Endothelial cell of umbilical vein (primary cell): Measurements from ENCODE around the gene ST6GALNAC3. TPM values are rescaled to one million over a fixed set of nuclear protein-coding genes. Genes with fewer than 3 reads are reported as not detected.

Source experiments
- BruUV-seq: library from RNA; stranded (reverse); fragments of 400-500 nt; replicated peaks from 2 replicates; lab custom pipeline; 2021; lab: Mats Ljungman, UMichigan
- CTCF ChIA-PET: fragments of 300-600, 350-600 bp; sonication (Branson Sonifier 250); formaldehyde crosslinking; loops from one replicate; lab custom pipeline; 2021; ENCODE audit warnings: antibody characterized with exemption, inconsistent platforms; lab: Charles Lee
- POLR2A ChIA-PET: fragments of 300-600, 350-600 bp; sonication (Branson Sonifier 250); formaldehyde crosslinking; loops from one replicate; lab custom pipeline; 2021; ENCODE audit warnings: antibody characterized with exemption, inconsistent platforms; lab: Charles Lee
- DNase-seq: peaks from one replicate; pipeline ENCODE4 v3.0.0-alpha.2; 2011; ENCODE audit warnings: low read depth, low spot score
- FAIRE-seq: peaks from 2 replicates; lab custom pipeline; 2011; peaks lifted over from hg19 to GRCh38; lab: Jason Lieb, UNC
- H2AFZ ChIP-seq: 2 replicates; pipeline ENCODE4 v1.6.0; 2012; ENCODE audit warnings: low read depth, low read length, control low read depth, inconsistent platforms
- H3K27ac ChIP-seq: 2 replicates; pipeline ENCODE4 v1.5.1; 2011; ENCODE audit warnings: low read depth, mild to moderate bottlenecking, control low read depth, low read length, moderate library complexity; ENCODE audit not compliant: insufficient read depth
- H3K27me3 ChIP-seq, 2 experiments: 2 replicates each; pipeline versions ENCODE4 v1.6.0 to v1.6.1; 2011; ENCODE audit warnings: low read length in 2 of 2, mixed read lengths in 1 of 2; ENCODE audit not compliant: control insufficient read depth in 2 of 2, insufficient read depth in 2 of 2
- H3K36me3 ChIP-seq, 2 experiments: 2 replicates in 1 of 2; 3 replicates in 1 of 2; pipeline ENCODE4 v1.5.1; 2011; ENCODE audit warnings: low read length in 2 of 2, mild to moderate bottlenecking in 1 of 2, moderate library complexity in 1 of 2; ENCODE audit not compliant: control insufficient read depth in 2 of 2, insufficient read depth in 2 of 2; ENCODE audit errors: extremely low read depth in 1 of 2
- H3K4me1 ChIP-seq: 3 replicates; pipeline ENCODE4 v1.5.1; 2011; ENCODE audit warnings: mild to moderate bottlenecking, low read length; ENCODE audit not compliant: control insufficient read depth, insufficient read depth; ENCODE audit errors: extremely low read depth
- H3K4me2 ChIP-seq: 2 replicates; pipeline ENCODE4 v1.6.1; 2011; ENCODE audit warnings: low read length, control low read depth, mixed read lengths; ENCODE audit not compliant: insufficient read depth
- H3K4me3 ChIP-seq, 3 experiments: fragments of 200-600 bp in 1 of 3; sonication (generic), shearing (Covaris generic) in 1 of 3; replicated peaks in 1 of 3; 2 replicates each; pipeline ENCODE4 v1.5.1; 2011 to 2016; ENCODE audit warnings: control low read depth in 3 of 3, low read length in 3 of 3, mild to moderate bottlenecking in 2 of 3, inconsistent platforms in 1 of 3, low read depth in 1 of 3, moderate library complexity in 1 of 3; ENCODE audit not compliant: insufficient read depth in 1 of 3
- H3K79me2 ChIP-seq: 2 replicates; pipeline ENCODE4 v1.6.0; 2012; ENCODE audit warnings: low read length, inconsistent platforms; ENCODE audit not compliant: control insufficient read depth, insufficient read depth
- H3K9ac ChIP-seq: replicated peaks from 2 replicates; pipeline ENCODE3; 2011; ENCODE audit warnings: low read length, control low read depth; ENCODE audit not compliant: insufficient read depth; ENCODE audit errors: extremely low read depth
- H3K9me1 ChIP-seq: replicated peaks from 3 replicates; pipeline ENCODE4 v1.6.0; 2011; ENCODE audit warnings: mild to moderate bottlenecking, low read length; ENCODE audit not compliant: control insufficient read depth, insufficient read depth; ENCODE audit errors: extremely low read depth
- H3K9me3 ChIP-seq: replicated peaks from 2 replicates; pipeline ENCODE4 v1.5.1; 2012; ENCODE audit warnings: low read length, inconsistent platforms; ENCODE audit not compliant: control insufficient read depth, insufficient read depth
- H4K20me1 ChIP-seq: replicated peaks from 2 replicates; pipeline ENCODE3; 2011; ENCODE audit warnings: mild to moderate bottlenecking, low read length; ENCODE audit not compliant: control insufficient read depth, insufficient read depth; ENCODE audit errors: extremely low read depth
- CTCF ChIP-seq, 2 donors: IDR thresholded peaks; 1 replicate in 1 of 2; 2 replicates in 1 of 2; pipeline ENCODE4 v1.5.1; 2011; ENCODE audit warnings: low read length in 2 of 2, mild to moderate bottlenecking in 2 of 2, moderate library complexity in 2 of 2, control low read depth in 1 of 2, inconsistent platforms in 1 of 2, low read depth in 1 of 2; ENCODE audit not compliant: insufficient read depth in 1 of 2; ENCODE audit errors: extremely low read depth in 1 of 2
- EZH2 ChIP-seq: IDR thresholded peaks from 2 replicates; pipeline ENCODE4 v1.6.1; 2012; ENCODE audit warnings: borderline replicate concordance, low read depth, mild to moderate bottlenecking, moderate library complexity, low read length, inconsistent platforms; ENCODE audit not compliant: severe bottlenecking
- FOS ChIP-seq: IDR thresholded peaks from 2 replicates; pipeline ENCODE4 v1.6.1; 2011; ENCODE audit warnings: mild to moderate bottlenecking, low read length, moderate library complexity, borderline replicate concordance; ENCODE audit not compliant: insufficient read depth
- GATA2 ChIP-seq: IDR thresholded peaks from 2 replicates; pipeline ENCODE4 v1.7.0; 2011; ENCODE audit warnings: low read depth, mild to moderate bottlenecking, moderate library complexity, mixed read lengths, low read length; ENCODE audit not compliant: insufficient read length, insufficient read depth
- JUN ChIP-seq: IDR thresholded peaks from 2 replicates; pipeline ENCODE4 v1.6.1; 2011; ENCODE audit warnings: borderline replicate concordance, low read depth; ENCODE audit not compliant: insufficient read length, insufficient read depth
- MYC ChIP-seq: IDR thresholded peaks from one replicate; pipeline ENCODE4 v1.6.1; 2011; ENCODE audit warnings: mild to moderate bottlenecking, low read depth, low read length
- POLR2A ChIP-seq: IDR thresholded peaks from 2 replicates; pipeline ENCODE4 v1.6.1; 2012; ENCODE audit warnings: low read depth, mild to moderate bottlenecking, control low read depth, low read length
- POLR2AphosphoS5 ChIP-seq: IDR thresholded peaks from 2 replicates; pipeline ENCODE4 v1.6.1; 2012; ENCODE audit warnings: low read depth, mild to moderate bottlenecking, control low read depth, low read length, moderate library complexity; ENCODE audit not compliant: insufficient read depth
- dilution Hi-C: fragments of 300-500 bp; cut with MboI; formaldehyde crosslinking; loops from one replicate; pipeline ENCODE4 v1.15.0; 2019; ENCODE audit warnings: low sequenced_read_pairs; ENCODE audit not compliant: extremely low pct_ligation_motif_present
- intact Hi-C: fragments of 100-400 bp; cut with micrococcal nuclease; formaldehyde crosslinking; loops from one replicate; pipeline ENCODE4 v1.10.0; 2022
- polyA plus RNA-seq, 4 experiments: library from polyadenylated mRNA; depleted of rRNA in 3 of 4; stranded (reverse) in 3 of 4; unstranded in 1 of 4; fragments of >200 nt; gene quantifications; 2 replicates each; pipeline versions ENCODE4 v1.2.1 to v1.2.3, GENCODE V29; 2011 to 2012; ENCODE audit warnings: missing spikeins in 1 of 4
- total RNA-seq: library from RNA; stranded (reverse); gene quantifications from 2 replicates; pipeline ENCODE4 v1.2.3, GENCODE V29; 2021
- TF ChIP-seq, protein P1 (sequence below): IDR thresholded peaks from 2 replicates; pipeline ENCODE4 v1.6.1; 2011; ENCODE audit not compliant: insufficient read depth, insufficient read length

The ST6GALNAC3 gene
- total and polyA plus RNA-seq, 2 donors (not counting 3 experiments of a cell fraction or from before 2014, with no cell fraction given), result 7.6 to 48.3 TPM

DNA sequence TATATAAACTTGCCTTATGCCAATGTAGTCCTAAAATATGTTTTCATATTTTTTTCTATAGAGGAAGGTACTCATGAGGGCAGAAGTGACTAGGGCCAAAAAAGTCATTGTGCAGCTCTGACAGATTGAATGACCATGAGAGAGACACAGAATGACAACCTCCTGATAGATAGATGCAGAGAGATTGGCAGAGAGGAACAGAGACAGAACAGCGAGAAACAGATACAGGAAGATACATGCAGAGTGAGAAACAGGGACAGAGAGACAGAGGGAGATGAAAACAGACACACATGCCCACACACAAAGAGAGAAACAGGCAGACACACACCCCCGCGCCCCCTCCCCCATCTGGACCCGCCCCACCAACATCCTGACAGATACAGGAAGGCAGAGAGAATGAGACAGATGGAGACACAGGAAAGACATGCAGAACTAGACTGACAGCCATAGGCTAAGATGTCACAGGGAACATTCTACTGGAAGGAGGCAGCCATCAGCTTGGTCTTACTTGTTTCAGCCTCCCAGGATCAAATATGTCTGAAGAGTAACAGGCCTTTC, 211.1 kb downstream of the ST6GALNAC3 start:
- no peak for FAIRE-seq
- no peaks in the 10 kb centered on the region for H3K36me3 ChIP-seq
- no peak overlapping the region for H3K9ac ChIP-seq
- POLR2A ChIA-PET, result no interaction called here
- H3K4me3 ChIP-seq, result no peak overlapping the region
- intact Hi-C loops (no loop called here), dilution Hi-C loops (no loop called here)
- no peaks in the 10 kb centered on the region for H3K9me1 ChIP-seq
- H3K4me2 ChIP-seq, result no peak overlapping the region
- H3K79me2 ChIP-seq, result no peaks in the 10 kb centered on the region
- no peak for DNase-seq
- H2AFZ ChIP-seq, result no peak overlapping the region
- CTCF ChIA-PET, result no interaction called here
- no TSS peak for BruUV-seq
- peaks cover 8% of the 10 kb centered on the region for H3K4me1 ChIP-seq
- H3K27ac ChIP-seq, result no peak overlapping the region
- H3K27me3 ChIP-seq, result no peaks in the 10 kb centered on the region
- TF ChIP-seq CTCF (IDR thresholded peaks at IDR 0.05; ENCODE audit: extremely low read depth in 1 of 2, insufficient read depth in 1 of 2, low read depth in 1 of 2, low read length in 2 of 2) (no peak), MYC (no peak), GATA2 (no peak), JUN (no peak), EZH2 (no peak), POLR2A (no peak), FOS (no peak), POLR2AphosphoS5 (no peak)
- TF ChIP-seq, protein P1, sequence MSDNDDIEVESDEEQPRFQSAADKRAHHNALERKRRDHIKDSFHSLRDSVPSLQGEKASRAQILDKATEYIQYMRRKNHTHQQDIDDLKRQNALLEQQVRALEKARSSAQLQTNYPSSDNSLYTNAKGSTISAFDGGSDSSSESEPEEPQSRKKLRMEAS, result no peak
- H4K20me1 ChIP-seq, result no peaks in the 10 kb centered on the region
- no peaks in the 10 kb centered on the region for H3K9me3 ChIP-seq
